Activated effector memory CD4-positive, alpha-beta T cell treated with Interleukin-2 at 50 U/mL for 16 hours (primary cell): ENCODE measurements around the gene RNF146.
"Not testable (repeated sequence)": the region's sequence is repeated elsewhere in the genome, so short reads cannot be mapped to it uniquely, and the experiment has no call there.

Experiments used
- DNase-seq: peaks from one replicate; pipeline ENCODE4 v3.0.0-alpha.2; 2020

The RNF146 gene, protein sequence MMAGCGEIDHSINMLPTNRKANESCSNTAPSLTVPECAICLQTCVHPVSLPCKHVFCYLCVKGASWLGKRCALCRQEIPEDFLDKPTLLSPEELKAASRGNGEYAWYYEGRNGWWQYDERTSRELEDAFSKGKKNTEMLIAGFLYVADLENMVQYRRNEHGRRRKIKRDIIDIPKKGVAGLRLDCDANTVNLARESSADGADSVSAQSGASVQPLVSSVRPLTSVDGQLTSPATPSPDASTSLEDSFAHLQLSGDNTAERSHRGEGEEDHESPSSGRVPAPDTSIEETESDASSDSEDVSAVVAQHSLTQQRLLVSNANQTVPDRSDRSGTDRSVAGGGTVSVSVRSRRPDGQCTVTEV

DNA sequence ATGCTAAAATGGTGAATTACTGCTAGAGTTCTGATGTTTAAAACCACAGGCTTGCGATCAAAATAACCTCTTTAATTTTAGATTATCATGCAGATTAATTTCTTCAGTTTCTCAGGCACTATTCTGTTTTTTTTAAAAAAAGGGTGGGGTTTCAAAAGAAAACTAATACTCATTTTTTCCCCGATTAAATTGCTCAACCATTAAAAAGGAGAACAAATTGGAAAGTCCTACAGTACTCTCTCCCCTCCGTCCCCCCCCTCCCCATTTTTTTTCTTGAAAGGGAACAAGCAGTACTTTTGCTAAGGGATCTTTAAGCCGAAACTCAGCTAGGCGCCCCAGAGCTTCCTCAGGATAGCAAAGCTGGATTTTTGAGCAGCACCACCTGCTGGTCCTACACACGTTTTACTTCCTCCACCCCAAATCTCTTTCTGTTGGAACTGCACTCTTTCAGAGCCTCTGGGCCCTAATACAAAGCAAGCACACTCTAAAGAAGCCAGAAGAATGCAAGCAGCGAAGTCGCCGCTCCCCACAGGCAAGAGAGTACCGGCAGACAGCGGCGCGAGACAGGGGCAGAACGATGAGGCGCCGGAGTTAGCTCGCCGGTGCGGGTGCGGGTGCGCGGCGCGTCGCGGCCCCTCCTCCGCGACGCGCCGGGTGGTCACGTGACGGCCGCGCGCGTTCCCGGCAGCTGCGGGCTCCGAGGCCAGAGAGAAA lies at the start of gene RNF146:
RNF146 (plus strand) TSS at position 687 of the 714 bp plus-strand sequence. CDS start 13,475 bp downstream, outside the sequence.
- DNase-seq, result peak; percentile 70

DNA sequence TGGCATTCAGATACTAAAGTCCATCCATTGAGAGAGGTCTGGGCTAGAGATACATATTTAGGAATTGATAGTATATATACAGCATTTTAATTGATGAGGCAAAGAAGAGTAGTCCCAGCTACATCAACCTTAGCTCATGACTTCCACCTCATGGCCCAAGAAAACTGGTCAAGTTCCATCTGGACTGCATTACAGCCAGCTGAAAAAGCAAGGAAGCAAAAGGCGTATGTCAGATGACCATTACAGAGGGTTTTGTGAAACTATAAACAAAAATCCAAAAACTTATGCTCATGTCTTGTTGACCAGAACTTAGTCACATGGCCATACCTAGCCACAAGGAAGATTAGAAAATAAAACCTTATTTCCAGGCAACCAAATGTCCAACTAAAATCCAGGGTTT lies 46.8 kb upstream of the RNF146 start:
- DNase-seq, result no peak

DNA sequence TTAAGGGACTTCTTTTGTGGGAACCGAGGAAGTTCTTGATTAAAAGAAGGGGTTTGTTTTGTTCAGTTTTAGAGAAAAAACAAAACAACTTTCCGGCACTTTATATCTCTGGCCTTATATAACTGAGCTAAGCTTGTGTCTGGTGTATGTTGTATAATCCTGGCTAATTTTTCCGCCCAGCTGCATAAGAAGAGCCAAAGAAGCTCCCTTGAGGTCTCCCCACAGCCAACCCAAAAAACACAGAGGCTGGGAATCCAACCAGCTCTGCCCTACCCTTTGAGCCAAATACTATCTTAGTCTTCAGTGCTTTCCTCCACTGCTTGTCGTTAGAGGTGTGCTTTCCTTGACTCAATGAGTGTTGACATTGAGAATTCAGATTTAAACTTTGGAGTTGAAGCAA lies 45.5 kb upstream of the RNF146 start:
- no peak for DNase-seq

DNA sequence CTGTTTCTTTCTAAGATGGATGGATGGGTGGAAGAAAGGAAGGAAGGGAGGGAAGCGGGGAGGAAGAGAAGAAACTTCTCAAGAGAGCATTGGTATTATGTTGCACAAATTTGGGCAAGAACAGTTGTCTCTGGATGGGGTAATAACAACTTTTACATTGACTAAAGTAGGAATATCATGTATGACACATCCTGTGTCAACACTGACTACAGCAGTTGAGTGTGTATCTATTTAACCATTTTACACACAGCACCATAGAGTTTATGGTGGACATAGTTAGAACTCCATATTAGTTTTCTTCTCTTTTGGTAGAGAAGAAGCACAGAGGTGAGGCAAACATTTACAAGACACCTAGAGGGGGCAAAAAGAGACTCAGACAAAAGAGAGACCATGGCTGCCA lies 44.2 kb upstream of the RNF146 start:
- no peak for DNase-seq

DNA sequence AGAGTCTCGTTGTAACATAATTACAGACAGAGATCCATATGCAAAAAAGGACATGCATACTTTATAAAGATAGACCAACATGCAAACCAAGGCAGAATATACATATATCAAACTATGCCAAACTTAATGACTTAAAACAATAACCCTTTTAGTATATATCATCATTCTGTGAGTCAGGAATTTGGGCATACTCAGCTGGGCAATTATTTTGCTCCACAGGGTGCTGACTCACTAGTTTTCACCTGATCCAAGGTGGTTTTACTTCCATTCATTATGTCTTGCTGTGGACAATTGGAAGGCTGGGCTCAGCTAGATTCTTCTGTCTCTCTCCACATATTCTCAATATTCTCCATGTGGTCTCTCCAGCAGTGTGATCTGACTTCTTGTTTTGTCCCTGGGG lies 41.2 kb upstream of the RNF146 start:
- DNase-seq, result no peak

DNA sequence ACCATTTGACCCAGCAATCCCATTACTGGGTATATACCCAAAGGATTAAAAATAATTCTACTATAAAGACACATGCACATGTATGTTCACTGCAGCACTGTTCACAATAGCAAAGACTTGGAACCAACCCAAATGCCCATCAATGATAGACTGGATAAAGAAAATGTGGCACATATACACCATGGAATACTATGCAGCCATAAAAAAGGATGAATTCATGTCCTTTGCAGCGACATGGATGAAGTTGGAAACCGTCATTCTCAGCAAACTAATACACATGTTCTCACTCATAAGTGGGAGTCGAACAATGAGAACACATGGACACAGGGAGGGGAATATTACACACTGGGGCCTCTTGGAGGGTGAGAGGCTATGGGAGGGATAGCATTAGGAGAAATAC lies 32.8 kb upstream of the RNF146 start:
- DNase-seq, result not testable (repeated sequence)

DNA sequence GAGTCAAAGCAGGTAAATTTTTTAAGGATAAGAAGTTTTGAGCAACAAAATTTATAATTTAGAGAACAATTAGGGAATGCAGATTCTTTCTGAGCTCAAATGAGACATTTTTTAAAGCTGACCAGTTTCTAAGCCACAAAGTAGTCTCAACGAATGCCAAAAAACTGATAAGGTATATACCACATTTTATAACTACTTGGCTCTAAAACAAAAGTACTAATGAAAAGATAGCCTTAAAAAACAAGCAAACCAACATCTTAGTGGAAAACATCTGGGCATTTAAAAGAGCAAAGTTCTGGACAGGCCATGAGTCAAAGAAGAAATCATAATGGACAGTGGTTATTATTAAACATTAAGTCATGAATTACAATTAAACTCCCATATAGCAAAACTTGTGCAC lies 23.2 kb upstream of the RNF146 start:
- no peak for DNase-seq

DNA sequence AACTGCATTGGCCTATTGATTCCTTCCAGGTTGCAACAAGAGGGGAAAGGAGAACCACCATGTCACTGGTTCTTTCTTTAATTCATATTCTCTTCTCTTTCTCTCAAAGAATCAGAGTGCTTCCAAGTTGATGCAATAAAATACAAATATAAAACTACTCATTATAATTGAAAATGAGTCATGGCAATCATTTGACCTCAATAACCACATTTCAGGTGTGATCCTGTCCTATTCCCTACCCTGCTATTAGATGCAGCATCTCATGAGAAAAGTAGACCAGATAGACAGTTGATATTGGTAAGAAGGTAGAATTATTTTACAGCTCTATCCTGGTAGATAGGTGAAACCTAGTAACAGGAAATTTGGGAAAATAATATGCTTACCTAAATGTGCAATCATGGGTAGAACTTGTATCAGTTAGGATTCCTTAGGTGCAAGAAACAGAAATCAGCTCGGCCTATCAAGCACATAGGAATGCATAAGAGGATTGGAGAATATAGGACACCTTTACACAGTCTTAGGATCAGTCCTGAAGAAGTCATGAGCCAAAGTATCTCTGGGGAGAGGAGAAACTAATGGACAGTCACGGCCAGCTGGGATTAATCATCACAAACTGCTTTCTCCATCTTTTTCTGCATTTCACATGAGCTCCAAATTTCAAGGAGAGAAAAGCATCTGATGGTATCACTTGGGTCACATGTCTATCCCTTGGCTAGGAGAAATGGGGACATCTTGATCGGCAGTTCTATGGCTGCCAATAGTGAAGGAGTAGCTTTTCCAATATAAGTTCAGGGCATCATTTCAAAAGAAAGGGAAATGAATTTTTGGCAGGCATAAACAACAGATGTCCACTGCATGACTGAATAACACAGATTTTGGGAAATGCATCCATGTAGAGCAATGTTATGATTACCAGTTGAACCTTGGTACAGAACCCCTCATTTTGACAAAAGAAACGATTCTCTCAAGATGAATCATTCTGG lies 19.3 kb upstream of the RNF146 start:
- DNase-seq, result no peak

DNA sequence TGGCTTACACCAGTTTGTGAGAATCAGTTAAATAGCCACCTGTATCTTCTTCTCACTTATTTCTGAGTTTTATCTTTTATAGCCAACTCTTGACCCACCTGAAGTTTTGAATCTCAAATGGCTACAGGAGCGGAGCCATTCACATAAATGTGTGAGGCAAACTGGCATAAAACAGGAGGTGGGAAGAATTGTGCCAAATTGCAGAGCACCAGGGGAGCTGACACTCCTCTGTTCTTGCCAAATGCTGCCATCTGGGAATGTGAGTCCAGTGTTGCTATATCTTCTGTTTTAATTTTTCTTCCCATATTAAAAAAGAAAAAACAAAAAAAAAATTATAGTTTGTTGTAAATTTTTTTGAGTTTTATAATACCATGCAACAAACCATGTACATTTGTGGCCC lies 17.0 kb upstream of the RNF146 start:
- no peak for DNase-seq

DNA sequence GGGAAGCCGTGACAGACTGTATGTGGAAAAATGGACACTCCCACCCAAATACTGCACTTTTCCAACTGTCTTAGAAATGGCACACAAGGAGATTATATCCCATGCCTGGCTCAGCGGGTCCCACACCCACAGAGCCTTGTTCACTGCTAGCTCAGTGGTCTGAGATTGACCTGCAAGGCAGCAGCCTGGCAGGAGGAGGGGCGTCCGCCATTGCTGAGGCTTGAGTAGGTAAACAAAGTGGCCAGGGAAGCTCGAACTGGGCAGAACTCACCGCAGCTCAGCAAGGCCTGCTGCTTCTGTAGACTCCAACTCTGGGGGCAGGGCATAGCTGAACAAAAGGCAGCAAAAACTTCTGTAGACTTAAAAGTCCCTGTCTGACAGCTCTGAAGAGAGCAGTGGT lies 11.4 kb upstream of the RNF146 start:
- no peak for DNase-seq

DNA sequence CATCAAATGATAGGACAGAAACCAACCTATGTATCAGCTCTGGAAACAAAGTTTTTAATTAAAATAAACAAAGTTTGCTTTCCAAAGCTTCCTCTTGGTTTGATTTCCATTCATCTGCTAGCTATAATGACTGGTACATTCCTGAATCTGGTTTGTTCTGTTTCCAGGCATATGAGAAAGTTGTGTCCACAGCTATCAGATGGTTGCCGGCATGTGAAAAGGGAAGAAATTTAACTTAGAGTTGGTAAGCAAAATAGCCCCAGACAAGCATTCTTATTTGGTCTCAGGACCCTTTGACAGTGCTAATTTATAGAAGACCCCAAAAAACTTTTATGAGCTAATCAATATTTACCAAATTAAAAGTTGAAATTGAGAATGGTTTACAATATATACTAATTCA lies 3.8 kb upstream of the RNF146 start:
- no peak for DNase-seq

DNA sequence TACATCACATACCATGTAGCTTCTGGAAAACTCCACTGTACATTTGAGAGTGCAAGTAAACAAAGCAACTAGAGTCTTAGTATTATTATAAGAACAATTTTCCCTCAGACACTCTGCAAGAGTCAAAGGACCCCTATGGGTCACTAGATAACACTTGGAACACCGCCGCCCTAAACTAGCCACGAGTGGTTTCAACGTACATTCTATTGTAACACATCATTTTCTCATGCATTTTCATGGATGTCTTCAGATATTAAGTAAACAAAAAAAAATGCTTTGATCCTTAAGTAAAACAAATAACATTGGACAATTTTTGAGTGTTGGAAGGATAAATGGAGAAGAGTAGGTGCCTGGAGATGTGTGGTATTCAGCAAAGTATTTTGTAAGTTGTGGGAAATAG lies 3.2 kb upstream of the RNF146 start:
- DNase-seq, result no peak

DNA sequence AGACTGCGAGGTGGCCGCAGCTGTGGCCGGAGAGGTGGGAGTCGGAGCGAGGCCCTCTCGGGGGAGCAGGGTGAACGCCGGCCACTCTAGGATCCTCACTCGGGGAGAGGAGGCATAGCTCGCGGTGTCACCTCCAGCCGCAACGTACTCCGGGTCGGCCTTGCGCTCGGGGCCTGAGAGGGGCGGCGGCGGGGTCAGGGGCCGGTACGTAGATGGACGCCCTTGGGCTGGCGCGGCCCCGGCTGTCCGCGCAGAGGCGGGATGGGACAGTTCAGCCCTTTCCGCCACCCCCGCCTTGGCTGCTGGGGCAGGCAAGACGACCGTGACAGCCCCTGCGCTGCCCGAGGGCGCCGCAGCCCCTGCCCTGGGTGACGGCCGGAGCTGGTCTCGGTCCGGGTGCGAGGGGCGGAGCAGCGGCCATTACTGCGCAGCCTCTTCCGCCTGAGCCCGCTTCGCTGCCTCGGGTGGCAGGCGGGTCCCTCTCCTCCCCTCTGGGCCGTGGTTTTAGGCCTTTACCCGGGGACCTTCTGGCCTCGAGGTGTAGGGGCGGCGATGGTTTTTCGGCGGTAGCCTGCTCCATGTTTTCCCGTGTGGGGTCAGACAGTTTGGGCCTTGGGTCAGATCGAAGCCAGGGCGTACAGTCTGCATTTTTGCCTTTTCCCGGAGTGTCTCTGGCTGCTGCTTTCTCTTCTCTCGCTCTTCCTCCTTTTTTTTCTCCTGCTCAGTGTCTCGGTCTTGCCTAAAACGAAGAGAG lies 405 bp downstream of the RNF146 start:
- peak; percentile 33 for DNase-seq

DNA sequence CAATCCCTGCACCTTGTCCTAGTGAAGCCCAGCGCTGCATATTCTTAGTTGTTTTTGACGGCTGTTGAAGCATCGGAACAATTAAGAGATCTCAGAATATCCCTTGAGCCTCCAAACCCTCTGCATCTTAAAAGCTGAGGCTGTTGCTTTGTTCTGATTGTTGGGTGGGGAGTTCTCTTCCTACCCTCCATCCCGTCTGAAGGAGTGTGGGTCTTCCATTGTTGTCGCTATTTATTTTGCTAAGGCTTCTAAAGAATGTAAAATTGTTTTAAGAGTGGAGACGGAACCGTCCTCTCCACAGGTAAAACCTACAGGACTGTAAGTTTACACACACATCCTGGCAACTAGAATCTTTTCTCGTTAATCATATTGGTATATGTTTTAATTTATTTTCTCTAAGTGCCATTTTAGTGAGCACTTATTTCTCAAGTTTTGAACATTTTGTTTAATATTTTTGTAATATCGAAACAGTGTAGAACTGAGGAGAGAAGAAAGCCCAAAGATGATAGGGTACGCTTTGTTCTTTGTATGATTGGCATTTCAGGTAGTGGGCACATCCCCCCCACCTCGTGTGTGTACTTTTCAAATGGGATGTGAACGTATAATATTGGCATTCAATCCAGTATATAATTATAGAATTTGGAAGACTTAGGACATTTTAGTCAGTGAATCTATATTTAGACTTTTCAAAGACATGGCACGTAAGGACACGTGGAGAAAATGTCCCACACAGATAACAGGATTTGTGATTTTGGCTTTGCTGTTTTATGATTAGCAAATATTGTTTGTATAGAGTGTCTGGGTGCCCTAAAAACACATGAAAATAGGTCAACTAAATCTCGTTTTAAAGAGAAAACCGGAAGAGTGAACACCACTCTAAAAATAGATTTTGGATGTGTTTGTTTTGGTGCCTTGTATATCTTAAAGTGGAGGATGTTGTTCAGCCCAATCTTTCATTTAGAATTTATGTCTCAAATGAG lies 1.3 kb downstream of the RNF146 start:
- no peak for DNase-seq

DNA sequence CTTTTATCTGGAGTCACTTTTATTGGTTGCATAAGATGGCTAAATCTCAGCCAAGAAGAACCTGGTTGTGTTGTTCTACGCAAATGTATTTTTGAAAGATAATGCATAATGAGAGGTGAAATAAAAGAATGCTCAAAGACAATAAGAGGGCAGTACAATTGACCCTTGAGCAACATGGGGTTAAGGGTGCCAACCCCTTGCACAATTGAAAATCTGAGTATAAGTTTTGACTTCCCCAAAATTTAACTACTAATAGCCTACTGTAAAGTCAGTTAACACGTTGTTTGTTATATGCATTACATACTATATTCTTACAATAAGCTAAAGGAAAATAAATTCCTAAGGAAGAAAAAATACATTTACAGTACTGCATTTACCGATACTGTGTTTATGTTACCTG lies 5.9 kb downstream of the RNF146 start:
- no peak for DNase-seq

DNA sequence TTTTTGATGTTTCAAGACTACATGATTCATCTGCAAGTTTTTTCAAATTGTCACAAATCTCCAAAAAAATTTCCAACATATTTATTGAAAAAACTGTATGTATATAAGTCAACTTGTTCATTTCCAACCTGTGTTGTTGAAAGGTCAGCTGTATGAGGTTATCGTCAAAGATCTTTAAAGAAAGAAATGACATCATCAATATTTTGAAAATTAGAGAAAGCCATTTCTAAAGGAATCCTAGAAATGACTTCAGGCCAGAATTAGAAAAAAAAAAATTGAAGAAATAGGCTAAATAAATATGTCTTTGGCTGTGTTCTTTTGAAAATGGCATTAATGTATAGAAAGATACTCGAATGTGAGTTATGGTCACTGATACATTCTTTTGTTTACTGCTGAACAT lies 6.8 kb downstream of the RNF146 start:
- no peak for DNase-seq

DNA sequence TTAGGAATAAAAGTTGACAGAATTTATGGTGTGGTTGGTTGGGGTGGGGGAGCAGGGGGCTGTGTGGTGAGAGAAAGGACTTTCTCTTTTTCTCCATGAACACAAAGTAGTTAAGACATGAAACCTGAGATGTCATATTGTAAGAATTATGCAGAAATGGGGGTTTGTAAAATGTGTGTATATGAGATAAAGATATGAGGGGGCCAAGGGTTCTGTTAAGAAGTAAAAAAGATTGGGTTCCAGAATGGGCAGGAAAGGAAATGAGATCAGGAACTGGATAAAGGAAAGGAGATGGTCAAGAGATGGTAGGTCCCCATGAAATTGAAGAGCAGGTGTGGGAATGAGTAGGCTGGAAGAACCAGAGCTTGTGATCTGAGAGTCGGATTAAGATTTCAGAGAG lies 9.7 kb downstream of the RNF146 start:
- no peak for DNase-seq

DNA sequence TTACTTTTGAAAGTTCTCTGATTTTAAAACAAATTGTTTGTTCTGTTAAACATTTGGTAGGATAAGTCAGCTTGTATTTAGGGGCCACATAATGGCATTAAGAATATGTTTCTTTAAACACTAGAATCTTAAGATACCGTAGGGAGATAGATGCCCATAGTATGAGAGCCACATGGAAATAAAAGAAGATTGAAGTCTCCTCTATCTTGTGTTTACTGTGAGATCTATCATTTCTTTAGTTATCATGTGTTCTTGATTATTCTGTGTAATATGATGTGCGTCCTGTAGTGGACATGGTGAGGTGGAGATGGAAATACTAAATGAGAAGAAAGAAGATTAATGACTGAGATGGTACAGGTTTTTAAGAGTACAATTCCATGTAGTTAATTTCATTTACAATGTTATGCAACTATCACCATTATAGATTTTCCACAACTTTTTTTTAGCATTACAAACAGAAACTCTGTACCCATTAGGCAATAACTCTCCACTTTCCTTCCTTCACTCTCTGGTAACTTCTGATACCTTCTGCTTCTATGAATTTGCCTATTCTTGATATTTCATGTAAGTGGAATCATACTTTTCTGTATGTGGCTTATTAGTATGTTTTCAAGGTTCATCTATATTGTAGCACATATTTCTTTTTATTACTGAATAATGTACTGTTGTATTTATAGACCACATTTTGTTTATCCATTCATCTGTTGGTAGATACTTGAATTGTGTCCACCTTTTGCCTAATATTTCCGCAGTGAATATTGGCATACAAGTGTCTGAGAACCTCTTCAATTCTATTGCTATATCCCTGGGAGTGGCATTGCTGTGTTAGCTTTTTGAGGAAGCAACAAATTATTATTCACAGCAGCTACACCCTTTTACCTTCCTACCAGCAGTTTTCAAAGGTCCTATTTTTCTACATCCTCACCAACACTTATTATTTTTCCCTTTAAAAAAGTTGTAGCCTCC lies 11.5 kb downstream of the RNF146 start:
- no peak for DNase-seq

DNA sequence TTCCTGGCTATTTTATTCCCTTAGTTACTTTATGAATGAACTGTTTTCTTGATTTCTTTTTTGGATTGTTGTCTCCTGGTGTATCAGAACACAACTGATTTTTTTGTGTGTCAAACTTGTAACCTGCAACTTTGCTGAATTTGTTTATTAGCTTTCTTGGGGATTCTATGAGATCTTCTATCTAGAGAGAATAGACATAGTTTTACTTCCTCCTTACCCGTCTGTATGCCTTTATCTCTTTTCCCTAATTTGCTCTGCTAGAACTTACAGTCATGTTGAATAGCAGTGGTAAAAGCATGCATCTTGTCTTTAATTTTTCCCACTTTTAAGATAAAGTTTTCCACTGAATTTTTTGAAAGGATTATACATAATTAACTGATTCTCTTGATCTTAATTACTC lies 13.2 kb downstream of the RNF146 start:
- no peak for DNase-seq

DNA sequence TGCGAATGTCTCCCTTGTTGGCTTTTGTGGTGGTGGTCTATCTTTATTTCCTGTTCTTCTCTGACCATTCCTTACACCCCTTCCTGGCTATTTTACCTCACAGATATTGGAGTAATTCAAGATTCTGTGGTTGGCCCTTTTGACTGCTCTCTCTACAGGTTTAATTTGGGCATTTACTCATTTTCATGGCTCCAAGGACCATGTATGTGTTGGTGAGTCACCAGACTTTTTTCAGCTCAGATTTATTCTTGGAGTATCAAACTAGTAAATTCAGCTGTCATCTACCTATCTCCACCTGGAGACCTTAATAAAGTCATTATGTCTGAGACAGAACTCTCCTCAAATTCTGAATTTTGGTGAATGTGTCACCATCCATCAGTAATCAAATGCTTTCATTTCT lies 15.5 kb downstream of the RNF146 start:
- no peak for DNase-seq
